IPS DF 4.7 (cell line): Measurements from ENCODE around the gene SERINC5.
"Not testable (repeated sequence)": the region's sequence is repeated elsewhere in the genome, so short reads cannot be mapped to it uniquely, and the experiment has no call there.

Experiments used
- DNase-seq: peaks from one replicate; pipeline ENCODE4 v3.0.0-alpha.2; 2013; ENCODE audit warnings: low spot score; ENCODE audit errors: extremely low read depth

SERINC5 gene

GRCh38 chr5:80198399-80198798 is 57.4 kb downstream of the SERINC5 start:
- DNase-seq, result no peak

- no peak for DNase-seq
These were observed 59.9 kb downstream of the SERINC5 start for GRCh38 chr5:80195837-80196400.

GRCh38 chr5:80194468-80194867 is 61.4 kb downstream of the SERINC5 start:
- DNase-seq, result no peak

- DNase-seq, result no peak
These were observed 62.4 kb downstream of the SERINC5 start for GRCh38 chr5:80193401-80193800.

- no peak for DNase-seq
These were observed 63.2 kb downstream of the SERINC5 start for GRCh38 chr5:80192507-80193241.

- DNase-seq, result no peak
These were observed 63.9 kb downstream of the SERINC5 start for GRCh38 chr5:80191991-80192398.

- DNase-seq, result no peak
These were observed 64.5 kb downstream of the SERINC5 start for GRCh38 chr5:80191397-80191796.

- no peak for DNase-seq
These were observed 64.9 kb downstream of the SERINC5 start for GRCh38 chr5:80190960-80191359.

- no peak for DNase-seq
These were observed 66.1 kb downstream of the SERINC5 start for GRCh38 chr5:80189701-80190100.

GRCh38 chr5:80189201-80189600 is 66.6 kb downstream of the SERINC5 start:
- DNase-seq, result no peak

GRCh38 chr5:80187421-80188090 is 68.3 kb downstream of the SERINC5 start:
- DNase-seq, result no peak

GRCh38 chr5:80185535-80185934 is 70.3 kb downstream of the SERINC5 start:
- DNase-seq, result not testable (repeated sequence)

GRCh38 chr5:80185095-80185494 is 70.8 kb downstream of the SERINC5 start:
- DNase-seq, result no peak

GRCh38 chr5:80184235-80185023 is 71.4 kb downstream of the SERINC5 start:
- no peak for DNase-seq

GRCh38 chr5:80183728-80184234 is 72.1 kb downstream of the SERINC5 start:
- not testable (repeated sequence) for DNase-seq

GRCh38 chr5:80182809-80183580 is 72.9 kb downstream of the SERINC5 start:
- DNase-seq, result no peak

- no peak for DNase-seq
These were observed 74.1 kb downstream of the SERINC5 start for GRCh38 chr5:80181618-80182211.

GRCh38 chr5:80177236-80177635 is 78.6 kb downstream of the SERINC5 start:
- DNase-seq, result no peak

- DNase-seq, result no peak
These were observed 80.5 kb downstream of the SERINC5 start for GRCh38 chr5:80175337-80175736.

- DNase-seq, result no peak
These were observed 81.1 kb downstream of the SERINC5 start for GRCh38 chr5:80174790-80175189.
